GM12878 (cell line): ENCODE results near the gene SEMA4D. TPM values are rescaled to one million over a fixed set of nuclear protein-coding genes. Genes with fewer than 3 reads are reported as not detected.

Source experiments
- ATAC-seq: fragments of 200-7000 bp; cut with Tn5 transposase; 3 replicates; pipeline ENCODE4 v1.9.1; 2020; ENCODE audit warnings: mild to moderate bottlenecking, moderate library complexity
- BruUV-seq: library from RNA; stranded (reverse); fragments of 400-500 nt; replicated peaks from 2 replicates; lab custom pipeline; 2021; lab: Mats Ljungman, UMichigan
- CTCF ChIA-PET: fragments of 300-600 bp; sonication (Branson Sonifier 250); formaldehyde crosslinking; extraction: SDS; loops from one replicate; lab custom pipeline; 2021; ENCODE audit warnings: inconsistent platforms; lab: Yijun Ruan, JAX
- POLR2A ChIA-PET: fragments of 350-600 bp; formaldehyde crosslinking; extraction: SDS; loops from one replicate; lab custom pipeline; 2021; ENCODE audit warnings: inconsistent platforms; lab: Charles Lee
- RAD21 ChIA-PET: fragments of 300-600 bp; sonication (Branson Sonifier 250); formaldehyde crosslinking; loops from one replicate; lab custom pipeline; 2023; ENCODE audit warnings: antibody characterized with exemption; ENCODE audit not compliant: unreplicated experiment; lab: Charles Lee
- SMC1A ChIA-PET: fragments of 300-600 bp; sonication (Branson Sonifier 250); formaldehyde crosslinking; loops from one replicate; lab custom pipeline; 2023; ENCODE audit not compliant: unreplicated experiment, uncharacterized antibody; lab: Charles Lee
- DNase-seq: peaks from one replicate; pipeline ENCODE4 v3.0.0-alpha.2; 2011; ENCODE audit warnings: low read depth, low spot score
- FAIRE-seq: peaks from 3 replicates; lab custom pipeline; 2011; peaks lifted over from hg19 to GRCh38; lab: Jason Lieb, UNC
- H2AFZ ChIP-seq: 2 replicates; pipeline ENCODE4 v1.6.0; 2011; ENCODE audit warnings: low read depth, low read length, control low read depth; ENCODE audit not compliant: control insufficient read depth
- H3K27ac ChIP-seq: 2 replicates; pipeline ENCODE4 v1.5.1; 2011; ENCODE audit warnings: control low read depth; ENCODE audit not compliant: control insufficient read depth, insufficient read depth
- H3K27me3 ChIP-seq, 2 experiments: replicated peaks in 1 of 2; 2 replicates each; pipeline versions ENCODE4 v1.6.0 to v1.6.1; 2011; ENCODE audit warnings: low read length in 1 of 2; ENCODE audit not compliant: control insufficient read depth in 2 of 2, insufficient read depth in 2 of 2
- H3K36me3 ChIP-seq, 2 experiments: 2 replicates each; pipeline ENCODE4 v1.5.1; 2011; ENCODE audit warnings: low read length in 1 of 2; ENCODE audit not compliant: control insufficient read depth in 2 of 2, insufficient read depth in 2 of 2
- H3K4me1 ChIP-seq: 2 replicates; pipeline ENCODE4 v1.6.1; 2011; ENCODE audit warnings: mild to moderate bottlenecking, low read length, moderate library complexity, mixed read lengths; ENCODE audit not compliant: control insufficient read depth, insufficient read depth
- H3K4me2 ChIP-seq: 2 replicates; pipeline ENCODE4 v1.6.0; 2011; ENCODE audit warnings: control low read depth; ENCODE audit not compliant: control insufficient read depth, insufficient read depth
- H3K4me3 ChIP-seq: fragments of 200-600 bp; sonication (generic); 2 replicates; pipeline ENCODE4 v1.5.1; 2016
- H3K79me2 ChIP-seq: 2 replicates; pipeline ENCODE4 v1.6.0; 2011; ENCODE audit warnings: low read length; ENCODE audit not compliant: control insufficient read depth, insufficient read depth
- H3K9ac ChIP-seq: 2 replicates; pipeline ENCODE4 v1.8.0; 2011; ENCODE audit warnings: low read length, control low read depth, mixed read lengths; ENCODE audit not compliant: control insufficient read depth, insufficient read depth
- H3K9me3 ChIP-seq: replicated peaks from 3 replicates; pipeline ENCODE4 v1.5.1; 2011; ENCODE audit warnings: mild to moderate bottlenecking, low read length; ENCODE audit not compliant: control insufficient read depth, insufficient read depth
- H4K20me1 ChIP-seq: 2 replicates; pipeline ENCODE4 v1.6.0; 2011; ENCODE audit not compliant: control insufficient read depth, insufficient read depth
- PAX5 ChIP-seq: IDR thresholded peaks from 2 replicates; pipeline ENCODE4 v1.6.1; 2011; ENCODE audit warnings: low read depth, low read length, borderline replicate concordance
- PAX8 ChIP-seq: fragments of 450-650 bp; IDR thresholded peaks from 2 replicates; pipeline ENCODE4 v1.6.1; 2017; ENCODE audit warnings: mild to moderate bottlenecking, moderate library complexity
- SIX5 ChIP-seq: IDR thresholded peaks from 2 replicates; pipeline ENCODE4 v1.6.1; 2011; ENCODE audit warnings: mild to moderate bottlenecking, low read depth, low read length, moderate library complexity; ENCODE audit not compliant: severe bottlenecking
- WGBS: methylation state at CpG from one replicate; pipeline ENCODE4 v1.1.6; 2016; ENCODE audit warnings: low lambda C conversion rate; ENCODE audit not compliant: insufficient replicate concordance, insufficient coverage; ENCODE audit errors: missing lambda C conversion rate; 5-methylcytosine and 5-hydroxymethylcytosine counted together
- in situ Hi-C: fragments of 300-500 bp; cut with MboI; formaldehyde crosslinking; loops from 9 replicates; pipeline ENCODE4 v1.14.3; 2018; ENCODE audit warnings: mixed read lengths
- intact Hi-C: fragments of 100-400 bp; cut with micrococcal nuclease; formaldehyde crosslinking; loops from one replicate; pipeline ENCODE4 v1.14.2; 2022; ENCODE audit not compliant: unreplicated experiment
- polyA plus RNA-seq, 11 experiments: library from polyadenylated mRNA; depleted of rRNA in 4 of 11; unstranded in 6 of 11; stranded (reverse) in 5 of 11; fragments of >200 nt; fragmentation: Nextera tagmentation in 4 of 11; fragmentation: Illumina TruSeq in 1 of 11; extraction: Ambion mirVana in 4 of 11; extraction: Trizol in 1 of 11; gene quantifications; 1 replicate in 1 of 11; 2 replicates in 10 of 11; pipeline versions ENCODE4 v1.2.1 to v1.2.3, GENCODE V29; 2011 to 2016; ENCODE audit warnings: inconsistent platforms in 2 of 11, missing spikeins in 2 of 11, low read depth in 1 of 11
- total RNA-seq, 4 experiments: library from RNA; depleted of rRNA in 3 of 4; stranded (reverse); fragments of >200 nt in 3 of 4; fragmentation: Illumina TruSeq in 1 of 4; extraction: Trizol in 1 of 4; gene quantifications; 2 replicates each; pipeline versions ENCODE4 v1.2.1 to v1.2.3, GENCODE V29; 2013 to 2021
- TF ChIP-seq, protein P1 (sequence below): IDR thresholded peaks from 2 replicates; pipeline ENCODE4 v1.6.1; 2011; ENCODE audit warnings: mild to moderate bottlenecking, low read depth, low read length, moderate library complexity; ENCODE audit not compliant: insufficient replicate concordance

Gene SEMA4D
- total and polyA plus RNA-seq, 10 of the 15 experiments (the other 5 are each of a cell fraction or from before 2014, with no cell fraction given): 15.1 to 136 (median 39.6) TPM

DNA sequence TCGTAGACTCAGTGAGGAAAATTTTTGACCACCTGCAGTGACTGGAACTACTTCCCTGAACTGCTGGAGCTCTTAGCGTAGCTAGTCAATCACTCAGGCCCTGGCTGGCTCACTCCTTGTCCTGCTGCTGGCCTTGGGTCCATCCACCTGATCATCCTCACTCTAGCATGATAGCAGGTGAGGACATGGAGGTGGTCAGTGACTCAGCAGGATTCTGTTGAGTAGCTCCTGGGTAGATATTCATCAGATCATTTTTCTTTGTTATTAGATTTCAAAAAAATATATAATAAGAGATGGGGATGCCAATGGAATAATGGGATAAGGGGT lies 25.0 kb upstream of the SEMA4D start:
- Histone ChIP-seq H3K36me3 (no peaks in the 10 kb centered on the region), H3K27ac (peak overlapping the region; percentile 85), H3K79me2 (no peaks in the 10 kb centered on the region), H3K9me3 (no peaks in the 10 kb centered on the region; the same call in 2 of the 3 replicates), H3K4me1 (peaks cover 49% of the 10 kb centered on the region), H4K20me1 (no peaks in the 10 kb centered on the region), H3K4me2 (peak overlapping the region; percentile 74), H3K27me3 (no peaks in the 10 kb centered on the region), H3K9ac (peak overlapping the region; percentile 8), H3K4me3 (peak overlapping the region; percentile 24; the same call in 1 of the 2 replicates), H2AFZ (peak overlapping the region; percentile 91; the same call in 1 of the 2 replicates)
- CTCF ChIA-PET: interaction anchor here (0.6 to 3.1 kb wide), 12 partner anchors 8 to 148 kb away, joined by 3 to 34 read pairs (median 3); no protein-coding TSS in a partner anchor
- peak; percentile 3; the same call in 2 of the 3 replicates for ATAC-seq
- intact Hi-C loops: loop anchor here (2.0 kb wide), 1 partner anchor 58 kb away; no protein-coding TSS in a partner anchor
- no TSS peak for BruUV-seq
- no peak for FAIRE-seq
- 46% methylated on average over 2 of the region's 2 CpGs for WGBS
- RAD21 ChIA-PET: interaction anchor here (1.3 to 4.0 kb wide), 7 partner anchors 17 to 96 kb away, joined by 3 to 28 read pairs (median 4); no protein-coding TSS in a partner anchor
- in situ Hi-C loops: no loop called here
- TF ChIP-seq, protein P1, sequence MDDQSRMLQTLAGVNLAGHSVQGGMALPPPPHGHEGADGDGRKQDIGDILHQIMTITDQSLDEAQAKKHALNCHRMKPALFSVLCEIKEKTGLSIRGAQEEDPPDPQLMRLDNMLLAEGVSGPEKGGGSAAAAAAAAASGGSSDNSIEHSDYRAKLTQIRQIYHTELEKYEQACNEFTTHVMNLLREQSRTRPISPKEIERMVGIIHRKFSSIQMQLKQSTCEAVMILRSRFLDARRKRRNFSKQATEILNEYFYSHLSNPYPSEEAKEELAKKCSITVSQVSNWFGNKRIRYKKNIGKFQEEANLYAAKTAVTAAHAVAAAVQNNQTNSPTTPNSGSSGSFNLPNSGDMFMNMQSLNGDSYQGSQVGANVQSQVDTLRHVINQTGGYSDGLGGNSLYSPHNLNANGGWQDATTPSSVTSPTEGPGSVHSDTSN: no peak
- TF ChIP-seq SIX5: no peak
- TF ChIP-seq PAX8: no peak
- TF ChIP-seq PAX5: no peak
- no peak for DNase-seq
- POLR2A ChIA-PET: interaction anchor here (0.6 to 1.5 kb wide), 9 partner anchors 8 to 104 kb away, joined by 3 to 5 read pairs (median 4); no protein-coding TSS in a partner anchor
- SMC1A ChIA-PET: interaction anchor here (0.9 to 2.9 kb wide), 18 partner anchors 9 to 148 kb away, joined by 3 to 27 read pairs (median 5); no protein-coding TSS in a partner anchor
